H1 (cell line): ENCODE results near the gene ACACB. TPM values are rescaled to one million over a fixed set of nuclear protein-coding genes. Genes with fewer than 3 reads are reported as not detected.

Experiments
- EGR1 ChIP-seq: IDR thresholded peaks from 2 replicates; pipeline ENCODE4 v1.6.1; 2011; ENCODE audit warnings: low read depth, low read length, borderline replicate concordance
- GTF2F1 ChIP-seq: IDR thresholded peaks from 2 replicates; pipeline ENCODE4 v1.6.1; 2012; ENCODE audit warnings: low read depth, low read length, improper control_type of control experiment, borderline replicate concordance
- SP1 ChIP-seq: IDR thresholded peaks from 2 replicates; pipeline ENCODE4 v1.6.1; 2011; ENCODE audit warnings: low read depth, low read length
- TCF12 ChIP-seq: IDR thresholded peaks from 2 replicates; pipeline ENCODE4 v1.6.1; 2011; ENCODE audit warnings: low read depth, mild to moderate bottlenecking, low read length
- polyA plus RNA-seq, 7 experiments: library from polyadenylated mRNA; depleted of rRNA in 3 of 7; stranded (reverse) in 5 of 7; unstranded in 2 of 7; fragments of >200 nt in 5 of 7; fragments of 200-250 nt in 2 of 7; gene quantifications; 1 replicate in 5 of 7; 2 replicates in 1 of 7; 4 replicates in 1 of 7; pipeline versions ENCODE4 v1.2.1 to v1.2.3, GENCODE V29; 2011 to 2013; ENCODE audit warnings: missing spikeins in 2 of 7, mixed read lengths in 2 of 7
- total RNA-seq: library from RNA; stranded (reverse); fragmentation: NEBNext Ultra II Directional; extraction: Animal tissue kit (Norgen Biotek cat#: 25700); gene quantifications from 2 replicates; pipeline ENCODE4 v1.2.1, GENCODE V29; 2021

The ACACB gene
- total and polyA plus RNA-seq, 2 of the 8 experiments (the other 6 are each of a cell fraction or from before 2014, with no cell fraction given) = 5.8 to 15.3 TPM

GRCh38 chr12:109126784-109127183, 10.4 kb downstream of the ACACB start (continued):
- TF ChIP-seq TCF12 (no peak), SP1 (no peak), GTF2F1 (no peak), EGR1 (no peak)
